Islet precursor cell (in vitro differentiated cells): ENCODE results near the gene GAS2.

Source experiments
- DNase-seq: peaks from one replicate; pipeline ENCODE4 v3.0.0-alpha.2; 2018

Gene GAS2

GRCh38 chr11:22795914-22796313, 129.5 kb downstream of the GAS2 start:
- no peak for DNase-seq

GRCh38 chr11:22797047-22797446, 130.6 kb downstream of the GAS2 start:
- no peak for DNase-seq

GRCh38 chr11:22798901-22799300, 132.5 kb downstream of the GAS2 start:
- no peak for DNase-seq

- no peak for DNase-seq
Measured at GRCh38 chr11:22800482-22800881, 134.1 kb downstream of the GAS2 start.

- no peak for DNase-seq
Measured at GRCh38 chr11:22802861-22803260, 136.4 kb downstream of the GAS2 start.

GRCh38 chr11:22807391-22807790, 141.0 kb downstream of the GAS2 start:
- no peak for DNase-seq

- DNase-seq, result no peak
Measured at GRCh38 chr11:22807855-22808570, 141.6 kb downstream of the GAS2 start.

GRCh38 chr11:22808571-22809197, 142.3 kb downstream of the GAS2 start:
- DNase-seq, result no peak

- no peak for DNase-seq
Measured at GRCh38 chr11:22809893-22810292, 143.5 kb downstream of the GAS2 start.

- DNase-seq, result no peak
Measured at GRCh38 chr11:22822203-22822602, 155.8 kb downstream of the GAS2 start.

- no peak for DNase-seq
Measured at GRCh38 chr11:22828373-22828772, 162.0 kb downstream of the GAS2 start.

- peak; percentile 97 for DNase-seq
Measured at GRCh38 chr11:22829231-22830081, 163.0 kb downstream of the GAS2 start, which contains the start of gene SVIP. Gene SVIP, minus strand, starts transcription at chr11:22829801. Its CDS starts 53 bp downstream, at chr11:22829748.

GRCh38 chr11:22830082-22830414, 163.6 kb downstream of the GAS2 start:
- DNase-seq, result no peak

GRCh38 chr11:22832315-22833015, 166.1 kb downstream of the GAS2 start:
- no peak for DNase-seq

- DNase-seq, result no peak
Measured at GRCh38 chr11:22846726-22847125, 180.3 kb downstream of the GAS2 start.

GRCh38 chr11:22851477-22851876, 185.1 kb downstream of the GAS2 start:
- DNase-seq, result no peak

GRCh38 chr11:22859756-22860155, 193.3 kb downstream of the GAS2 start:
- DNase-seq, result no peak

- no peak for DNase-seq
Measured at GRCh38 chr11:22860241-22860640, 193.8 kb downstream of the GAS2 start, which contains the start of gene CCDC179. Gene CCDC179, minus strand, starts transcription at chr11:22860474. Its CDS starts 53 bp downstream, at chr11:22860421.
